ENCODE results near the gene SLC1A2. TPM values are rescaled to one million over a fixed set of nuclear protein-coding genes. Genes with fewer than 3 reads are reported as not detected.

The SLC1A2 gene
- polyA plus RNA-seq, 2 donors: 0.11 TPM; not detected in 1

- Histone ChIP-seq H3K36me3 (ENCODE audit: control insufficient read depth in 2 of 2, insufficient read depth in 2 of 2, low read length in 1 of 2) (no peaks in the 10 kb centered on the region), H3K27ac (ENCODE audit: low read depth in 2 of 2, low read length in 1 of 2) (no peak overlapping the region), H3K9me3 (ENCODE audit: control insufficient read depth in 2 of 2, insufficient read depth in 1 of 2, low read depth in 1 of 2, low read length in 1 of 2) (no peaks in the 10 kb centered on the region), H3K4me3 (ENCODE audit: low read depth in 1 of 2, low read length in 2 of 2) (no peak overlapping the region), H3K4me1 (ENCODE audit: control insufficient read depth in 2 of 2, insufficient read depth in 2 of 2, low read length in 1 of 2) (no peaks in the 10 kb centered on the region), H3K27me3 (ENCODE audit: control insufficient read depth in 1 of 2, insufficient read depth in 2 of 2, low read length in 2 of 2) (no peaks in the 10 kb centered on the region)
- 95 to 98% methylated on average over 2 of the region's 2 CpGs for WGBS, 2 donors
These were observed 84.1 kb downstream of the SLC1A2 start for GRCh38 chr11:35335226-35335625.

- no peak overlapping the region for H3K27ac ChIP-seq (ENCODE audit: low read depth in 2 of 2, low read length in 1 of 2)
- no peaks in the 10 kb centered on the region for H3K36me3 ChIP-seq (ENCODE audit: control insufficient read depth in 2 of 2, insufficient read depth in 2 of 2, low read length in 1 of 2)
- no peaks in the 10 kb centered on the region for H3K27me3 ChIP-seq (ENCODE audit: control insufficient read depth in 1 of 2, insufficient read depth in 2 of 2, low read length in 2 of 2)
- no peaks in the 10 kb centered on the region for H3K4me1 ChIP-seq (ENCODE audit: control insufficient read depth in 2 of 2, insufficient read depth in 2 of 2, low read length in 1 of 2)
- WGBS, 2 donors: 77 to 78% methylated on average over 5 of the region's 5 CpGs
- H3K4me3 ChIP-seq (ENCODE audit: low read depth in 1 of 2, low read length in 2 of 2): no peak overlapping the region
- no peaks in the 10 kb centered on the region for H3K9me3 ChIP-seq (ENCODE audit: control insufficient read depth in 2 of 2, insufficient read depth in 1 of 2, low read depth in 1 of 2, low read length in 1 of 2)
These were observed 84.8 kb downstream of the SLC1A2 start for GRCh38 chr11:35334385-35335090.

- Histone ChIP-seq H3K4me1 (ENCODE audit: control insufficient read depth in 2 of 2, insufficient read depth in 2 of 2, low read length in 1 of 2) (no peaks in the 10 kb centered on the region), H3K27me3 (ENCODE audit: control insufficient read depth in 1 of 2, insufficient read depth in 2 of 2, low read length in 2 of 2) (no peaks in the 10 kb centered on the region), H3K9me3 (ENCODE audit: control insufficient read depth in 2 of 2, insufficient read depth in 1 of 2, low read depth in 1 of 2, low read length in 1 of 2) (no peaks in the 10 kb centered on the region), H3K27ac (ENCODE audit: low read depth in 2 of 2, low read length in 1 of 2) (no peak overlapping the region), H3K36me3 (ENCODE audit: control insufficient read depth in 2 of 2, insufficient read depth in 2 of 2, low read length in 1 of 2) (no peaks in the 10 kb centered on the region), H3K4me3 (ENCODE audit: low read depth in 1 of 2, low read length in 2 of 2) (no peak overlapping the region)
- 88 to 98% methylated on average over 2 of the region's 2 CpGs for WGBS, 2 donors
These were observed 86.8 kb downstream of the SLC1A2 start for GRCh38 chr11:35332524-35332923.

- Histone ChIP-seq H3K27ac (ENCODE audit: low read depth in 2 of 2, low read length in 1 of 2) (no peak overlapping the region), H3K4me1 (ENCODE audit: control insufficient read depth in 2 of 2, insufficient read depth in 2 of 2, low read length in 1 of 2) (no peaks in the 10 kb centered on the region), H3K27me3 (ENCODE audit: control insufficient read depth in 1 of 2, insufficient read depth in 2 of 2, low read length in 2 of 2) (no peaks in the 10 kb centered on the region), H3K36me3 (ENCODE audit: control insufficient read depth in 2 of 2, insufficient read depth in 2 of 2, low read length in 1 of 2) (no peaks in the 10 kb centered on the region), H3K4me3 (ENCODE audit: low read depth in 1 of 2, low read length in 2 of 2) (no peak overlapping the region), H3K9me3 (ENCODE audit: control insufficient read depth in 2 of 2, insufficient read depth in 1 of 2, low read depth in 1 of 2, low read length in 1 of 2) (no peaks in the 10 kb centered on the region)
- WGBS, 2 donors: 65 to 71% methylated on average over 2 of the region's 2 CpGs
These were observed 88.4 kb downstream of the SLC1A2 start for GRCh38 chr11:35330931-35331330.

GRCh38 chr11:35330156-35330889 lies 89.0 kb downstream of the SLC1A2 start:
- Histone ChIP-seq H3K4me1 (ENCODE audit: control insufficient read depth in 2 of 2, insufficient read depth in 2 of 2, low read length in 1 of 2) (no peaks in the 10 kb centered on the region), H3K27ac (ENCODE audit: low read depth in 2 of 2, low read length in 1 of 2) (no peak overlapping the region), H3K4me3 (ENCODE audit: low read depth in 1 of 2, low read length in 2 of 2) (no peak overlapping the region), H3K27me3 (ENCODE audit: control insufficient read depth in 1 of 2, insufficient read depth in 2 of 2, low read length in 2 of 2) (no peaks in the 10 kb centered on the region), H3K36me3 (ENCODE audit: control insufficient read depth in 2 of 2, insufficient read depth in 2 of 2, low read length in 1 of 2) (no peaks in the 10 kb centered on the region), H3K9me3 (ENCODE audit: control insufficient read depth in 2 of 2, insufficient read depth in 1 of 2, low read depth in 1 of 2, low read length in 1 of 2) (no peaks in the 10 kb centered on the region)
- 82 to 87% methylated on average over 3 of the region's 3 CpGs for WGBS, 2 donors

GRCh38 chr11:35327829-35328228 lies 91.5 kb downstream of the SLC1A2 start:
- H3K27me3 ChIP-seq (ENCODE audit: control insufficient read depth in 1 of 2, insufficient read depth in 2 of 2, low read length in 2 of 2): no peaks in the 10 kb centered on the region
- H3K36me3 ChIP-seq (ENCODE audit: control insufficient read depth in 2 of 2, insufficient read depth in 2 of 2, low read length in 1 of 2): no peaks in the 10 kb centered on the region
- WGBS, 2 donors: 78 to 84% methylated on average over 1 of the region's 1 CpG
- H3K4me3 ChIP-seq (ENCODE audit: low read depth in 1 of 2, low read length in 2 of 2): no peak overlapping the region
- H3K27ac ChIP-seq (ENCODE audit: low read depth in 2 of 2, low read length in 1 of 2): no peak overlapping the region
- H3K9me3 ChIP-seq (ENCODE audit: control insufficient read depth in 2 of 2, insufficient read depth in 1 of 2, low read depth in 1 of 2, low read length in 1 of 2): no peaks in the 10 kb centered on the region
- H3K4me1 ChIP-seq (ENCODE audit: control insufficient read depth in 2 of 2, insufficient read depth in 2 of 2, low read length in 1 of 2): no peaks in the 10 kb centered on the region

DNA sequence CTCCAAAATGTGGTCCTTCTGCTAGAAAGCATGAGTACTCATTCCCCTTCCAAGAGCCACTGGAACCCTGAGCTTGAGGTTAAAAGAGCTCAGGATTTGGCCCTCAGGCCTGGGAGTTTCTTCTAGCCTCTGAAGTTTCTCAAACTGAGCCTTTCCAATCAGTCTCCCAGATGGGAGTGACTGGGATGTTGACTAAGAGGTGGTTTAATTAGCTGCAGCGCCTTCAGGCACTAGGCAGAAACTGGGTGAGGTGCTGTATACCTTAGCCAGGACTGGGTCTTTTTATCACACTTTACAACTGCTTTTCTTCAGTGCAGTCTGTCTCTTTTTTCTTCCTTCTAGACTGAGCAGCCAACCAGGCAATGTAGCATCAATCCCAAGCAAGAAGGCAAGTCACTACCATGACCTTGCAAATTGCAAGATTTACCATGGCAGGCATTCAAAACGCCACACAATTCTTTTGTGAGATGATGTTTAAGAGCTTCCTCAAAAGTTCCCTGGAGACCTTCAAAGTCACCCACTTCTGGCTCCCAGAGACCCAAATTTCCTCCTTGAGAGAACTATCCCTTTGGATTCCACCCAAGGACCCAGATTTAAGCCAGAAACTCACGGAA lies 93.0 kb downstream of the SLC1A2 start:
- H3K4me1 ChIP-seq (ENCODE audit: control insufficient read depth in 2 of 2, insufficient read depth in 2 of 2, low read length in 1 of 2): no peaks in the 10 kb centered on the region
- no peak overlapping the region for H3K4me3 ChIP-seq (ENCODE audit: low read depth in 1 of 2, low read length in 2 of 2)
- WGBS, 2 donors: 45 to 60% methylated on average over 3 of the region's 3 CpGs
- no peaks in the 10 kb centered on the region for H3K27me3 ChIP-seq (ENCODE audit: control insufficient read depth in 1 of 2, insufficient read depth in 2 of 2, low read length in 2 of 2)
- H3K27ac ChIP-seq (ENCODE audit: low read depth in 2 of 2, low read length in 1 of 2): no peak overlapping the region
- H3K36me3 ChIP-seq (ENCODE audit: control insufficient read depth in 2 of 2, insufficient read depth in 2 of 2, low read length in 1 of 2): no peaks in the 10 kb centered on the region
- no peaks in the 10 kb centered on the region for H3K9me3 ChIP-seq (ENCODE audit: control insufficient read depth in 2 of 2, insufficient read depth in 1 of 2, low read depth in 1 of 2, low read length in 1 of 2)

DNA sequence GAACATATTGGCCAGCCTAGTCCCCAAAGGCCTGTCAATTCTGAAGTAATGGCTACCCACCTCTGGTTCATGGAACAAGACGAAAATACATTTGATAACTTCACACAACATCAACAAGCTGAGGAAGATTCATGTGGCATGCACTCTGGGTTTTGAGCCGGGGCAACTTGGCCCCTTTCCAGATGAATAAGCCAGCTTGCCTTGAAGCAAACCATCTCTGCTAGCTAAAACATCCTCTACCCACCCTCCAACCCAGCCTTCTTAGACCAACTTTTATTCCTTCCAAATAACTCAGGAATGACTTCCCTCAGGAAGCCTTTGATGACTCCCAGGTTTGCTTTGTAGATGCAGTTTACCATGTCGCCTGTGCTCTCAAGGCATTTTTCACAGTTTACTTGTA lies 94.4 kb downstream of the SLC1A2 start:
- no peaks in the 10 kb centered on the region for H3K4me1 ChIP-seq (ENCODE audit: control insufficient read depth in 2 of 2, insufficient read depth in 2 of 2, low read length in 1 of 2)
- no peaks in the 10 kb centered on the region for H3K9me3 ChIP-seq (ENCODE audit: control insufficient read depth in 2 of 2, insufficient read depth in 1 of 2, low read depth in 1 of 2, low read length in 1 of 2)
- no peaks in the 10 kb centered on the region for H3K27me3 ChIP-seq (ENCODE audit: control insufficient read depth in 1 of 2, insufficient read depth in 2 of 2, low read length in 2 of 2)
- H3K36me3 ChIP-seq (ENCODE audit: control insufficient read depth in 2 of 2, insufficient read depth in 2 of 2, low read length in 1 of 2): no peaks in the 10 kb centered on the region
- no peak overlapping the region for H3K27ac ChIP-seq (ENCODE audit: low read depth in 2 of 2, low read length in 1 of 2)
- H3K4me3 ChIP-seq (ENCODE audit: low read depth in 1 of 2, low read length in 2 of 2): no peak overlapping the region
- 75 to 82% methylated on average over 3 of the region's 3 CpGs for WGBS, 2 donors

GRCh38 chr11:35324183-35324886 lies 95.0 kb downstream of the SLC1A2 start:
- H3K36me3 ChIP-seq (ENCODE audit: control insufficient read depth in 2 of 2, insufficient read depth in 2 of 2, low read length in 1 of 2): no peaks in the 10 kb centered on the region
- H3K27me3 ChIP-seq (ENCODE audit: control insufficient read depth in 1 of 2, insufficient read depth in 2 of 2, low read length in 2 of 2): no peaks in the 10 kb centered on the region
- H3K4me3 ChIP-seq (ENCODE audit: low read depth in 1 of 2, low read length in 2 of 2): no peak overlapping the region
- no peak overlapping the region for H3K27ac ChIP-seq (ENCODE audit: low read depth in 2 of 2, low read length in 1 of 2)
- no peaks in the 10 kb centered on the region for H3K9me3 ChIP-seq (ENCODE audit: control insufficient read depth in 2 of 2, insufficient read depth in 1 of 2, low read depth in 1 of 2, low read length in 1 of 2)
- H3K4me1 ChIP-seq (ENCODE audit: control insufficient read depth in 2 of 2, insufficient read depth in 2 of 2, low read length in 1 of 2): no peaks in the 10 kb centered on the region
